ENCODE measurements around the gene LARP4B.
A peak's percentile ranks its signal among the peaks of the same experiment; 100 is the strongest.

Gene LARP4B

DNA sequence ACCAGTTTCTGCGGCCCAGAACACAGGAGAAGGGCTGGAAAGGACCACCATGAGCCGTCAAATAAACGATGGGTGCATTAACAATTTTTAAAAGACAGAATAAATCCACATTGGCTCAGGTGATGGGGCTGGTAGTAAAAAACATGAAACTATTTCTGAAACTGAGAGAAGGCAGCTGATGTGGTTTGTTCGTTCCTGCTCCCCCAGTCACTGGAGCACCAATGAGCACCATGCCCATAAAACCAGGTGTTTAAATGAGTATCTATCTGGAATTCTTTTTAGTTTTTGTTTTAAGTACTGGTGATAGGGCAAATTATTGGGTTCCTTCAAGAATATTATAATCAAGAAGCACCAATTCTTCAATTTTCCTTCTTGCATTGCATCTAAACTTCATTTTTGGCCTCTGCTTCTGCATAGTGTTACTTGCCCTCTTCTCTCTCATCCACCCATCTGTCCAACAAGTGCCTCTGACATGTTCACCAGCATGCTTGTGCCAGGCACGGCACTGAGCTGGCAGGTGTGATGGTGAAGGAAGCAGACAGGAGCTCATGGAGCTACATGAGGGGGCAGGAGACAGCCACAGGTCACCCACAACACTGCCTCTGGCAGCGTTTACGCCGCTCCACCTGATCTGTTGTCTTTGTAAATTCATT is 65.5 kb downstream of the LARP4B start:
- Histone ChIP-seq H3K9ac (ENCODE audit: insufficient read length) (no peak overlapping the region), H3K4me3 (no peak overlapping the region), H3K9me3 (ENCODE audit: low read depth, low read length) (no peaks in the 10 kb centered on the region), H3K36me3 (ENCODE audit: insufficient read depth, low read length) (peaks cover 15% of the 10 kb centered on the region; the same call in 1 of the 2 replicates), H3K27ac (no peak overlapping the region)
- TF ChIP-seq FOXP2 (optimal IDR thresholded peaks at IDR 0.05; ENCODE audit: control extremely low read depth, extremely low read length, insufficient read depth) (no peak), POLR2AphosphoS5 (IDR thresholded peaks at IDR 0.05; ENCODE audit: borderline replicate concordance, low read depth, low read length) (no peak), EZH2 (IDR thresholded peaks at IDR 0.05) (no peak)
- no peak for DNase-seq (ENCODE audit: low read depth, low spot score)

DNA sequence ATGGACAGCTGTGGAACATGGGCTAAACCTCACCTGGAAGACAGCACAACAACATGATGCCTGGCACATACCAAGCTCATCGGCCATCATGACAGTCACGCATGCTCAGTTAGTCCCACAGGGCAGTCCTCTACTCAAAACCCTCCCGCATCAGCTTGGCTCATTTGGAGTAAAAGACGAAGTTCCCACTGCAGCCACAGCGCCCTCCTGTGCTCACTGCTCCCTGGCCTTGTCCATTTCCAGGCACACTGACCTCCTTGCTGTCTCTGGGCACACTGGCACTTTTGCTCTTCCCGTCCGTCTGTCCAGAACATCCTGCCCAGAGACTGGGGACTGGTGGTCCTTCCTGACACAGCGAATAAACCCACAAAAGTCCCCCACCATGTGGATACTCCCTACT is 66.2 kb downstream of the LARP4B start:
- H3K9ac ChIP-seq (ENCODE audit: insufficient read length), result no peak overlapping the region
- peaks cover 22% of the 10 kb centered on the region; the same call in 1 of the 2 replicates for H3K36me3 ChIP-seq (ENCODE audit: insufficient read depth, low read length)
- TF ChIP-seq FOXP2 (optimal IDR thresholded peaks at IDR 0.05; ENCODE audit: control extremely low read depth, extremely low read length, insufficient read depth) (no peak), POLR2AphosphoS5 (IDR thresholded peaks at IDR 0.05; ENCODE audit: borderline replicate concordance, low read depth, low read length) (no peak), EZH2 (IDR thresholded peaks at IDR 0.05) (no peak)
- no peak for DNase-seq (ENCODE audit: low read depth, low spot score)
- H3K9me3 ChIP-seq (ENCODE audit: low read depth, low read length), result no peaks in the 10 kb centered on the region
- no peak overlapping the region for H3K4me3 ChIP-seq
- H3K27ac ChIP-seq, result no peak overlapping the region

DNA sequence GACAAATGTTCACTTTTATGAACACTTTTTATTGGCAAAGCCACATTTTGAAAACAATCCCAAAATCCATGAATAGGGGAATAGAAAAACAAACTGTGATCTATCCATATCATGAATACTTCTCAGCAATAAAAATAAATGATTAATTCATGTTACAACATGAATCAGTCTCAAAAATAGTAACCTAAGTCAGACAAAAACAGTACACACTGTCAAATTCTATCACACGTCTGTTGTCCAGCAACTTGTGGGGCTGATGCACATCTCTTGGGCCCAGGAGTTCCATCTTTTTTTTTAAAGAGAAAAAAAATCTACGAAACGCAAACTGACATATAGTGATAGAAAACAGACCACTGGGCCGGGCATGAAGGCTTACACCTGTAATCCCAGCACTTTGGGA is 71.0 kb downstream of the LARP4B start:
- H3K36me3 ChIP-seq (ENCODE audit: insufficient read depth, low read length), result peaks cover 29% of the 10 kb centered on the region

DNA sequence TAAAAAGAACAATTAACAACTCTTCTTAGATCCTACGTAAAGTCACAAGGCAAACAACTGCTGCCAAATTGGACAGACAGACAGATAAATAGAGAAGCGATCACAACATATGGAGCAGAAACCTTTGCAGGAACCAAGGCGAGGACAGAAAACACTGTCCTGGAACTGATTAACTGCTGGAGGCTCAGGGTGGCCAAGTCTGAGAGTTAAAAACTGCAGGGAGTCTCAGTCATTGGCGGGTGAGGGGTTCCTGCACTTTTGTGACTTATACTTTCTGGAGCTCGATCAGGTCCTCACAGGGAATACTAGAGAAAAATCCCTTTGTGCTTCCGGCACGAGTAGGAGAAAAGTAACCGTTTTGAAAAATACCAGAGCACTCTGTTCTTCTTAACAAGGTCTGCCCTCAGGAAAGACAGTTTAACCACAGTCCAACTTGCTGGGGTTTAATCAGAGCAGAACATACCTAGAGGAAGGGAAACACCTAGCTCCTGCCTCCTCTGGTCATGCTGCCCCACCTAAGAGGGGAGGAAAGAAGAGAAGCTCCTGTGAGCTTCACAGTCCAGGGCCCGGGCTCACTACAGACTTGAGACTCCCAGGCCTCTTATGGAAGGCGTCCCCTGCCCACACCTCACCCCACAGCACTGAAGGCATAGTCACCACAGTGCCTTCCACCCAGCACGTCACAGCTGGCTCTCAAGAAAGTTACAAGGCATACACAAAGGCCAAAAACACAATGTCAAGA is 74.9 kb downstream of the LARP4B start:
- Histone ChIP-seq H3K9ac (ENCODE audit: insufficient read length) (no peak overlapping the region), H3K9me3 (ENCODE audit: low read depth, low read length) (no peaks in the 10 kb centered on the region), H3K27ac (peak overlapping the region; percentile 36; the same call in 1 of the 2 replicates), H3K4me3 (no peak overlapping the region), H3K36me3 (ENCODE audit: insufficient read depth, low read length) (peaks cover 47% of the 10 kb centered on the region)
- DNase-seq (ENCODE audit: low read depth, low spot score), result no peak
- no peak for TF ChIP-seq FOXP2 (optimal IDR thresholded peaks at IDR 0.05; ENCODE audit: control extremely low read depth, extremely low read length, insufficient read depth)
- no peak for TF ChIP-seq POLR2AphosphoS5 (IDR thresholded peaks at IDR 0.05; ENCODE audit: borderline replicate concordance, low read depth, low read length)
- no peak for TF ChIP-seq EZH2 (IDR thresholded peaks at IDR 0.05)

More for the DNA sequence above, 71.0 kb downstream of the LARP4B start:
- Histone ChIP-seq H3K9me3 (ENCODE audit: low read depth, low read length) (no peaks in the 10 kb centered on the region), H3K4me3 (no peak overlapping the region), H3K9ac (ENCODE audit: insufficient read length) (no peak overlapping the region), H3K27ac (no peak overlapping the region)
- TF ChIP-seq POLR2AphosphoS5 (IDR thresholded peaks at IDR 0.05; ENCODE audit: borderline replicate concordance, low read depth, low read length) (no peak), EZH2 (IDR thresholded peaks at IDR 0.05) (no peak), FOXP2 (optimal IDR thresholded peaks at IDR 0.05; ENCODE audit: control extremely low read depth, extremely low read length, insufficient read depth) (no peak)
- DNase-seq (ENCODE audit: low read depth, low spot score), result no peak

DNA sequence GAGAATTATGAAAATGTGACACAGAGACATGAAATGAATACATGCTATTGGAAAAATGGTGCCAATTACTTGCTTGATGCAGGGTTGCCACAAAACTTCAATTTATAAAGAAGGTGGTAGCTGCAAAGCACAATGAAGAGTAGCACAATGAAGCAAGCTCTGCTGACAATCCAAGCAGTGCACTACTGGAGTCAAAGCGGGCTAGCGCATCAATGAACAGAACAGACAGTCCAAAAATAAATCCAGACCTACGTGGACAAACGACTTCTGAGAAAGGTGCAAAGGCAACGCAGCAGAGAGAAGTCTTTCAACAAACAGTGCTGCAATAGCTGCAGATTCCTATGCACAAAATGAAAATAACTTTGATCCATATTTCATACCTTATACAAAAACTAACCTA is 75.8 kb downstream of the LARP4B start:
- Histone ChIP-seq H3K4me3 (no peak overlapping the region), H3K36me3 (ENCODE audit: insufficient read depth, low read length) (peaks cover 44% of the 10 kb centered on the region), H3K9me3 (ENCODE audit: low read depth, low read length) (no peaks in the 10 kb centered on the region), H3K27ac (no peak overlapping the region), H3K9ac (ENCODE audit: insufficient read length) (no peak overlapping the region)
- TF ChIP-seq POLR2AphosphoS5 (IDR thresholded peaks at IDR 0.05; ENCODE audit: borderline replicate concordance, low read depth, low read length) (no peak), EZH2 (IDR thresholded peaks at IDR 0.05) (no peak), FOXP2 (optimal IDR thresholded peaks at IDR 0.05; ENCODE audit: control extremely low read depth, extremely low read length, insufficient read depth) (no peak)
- DNase-seq (ENCODE audit: low read depth, low spot score), result no peak

DNA sequence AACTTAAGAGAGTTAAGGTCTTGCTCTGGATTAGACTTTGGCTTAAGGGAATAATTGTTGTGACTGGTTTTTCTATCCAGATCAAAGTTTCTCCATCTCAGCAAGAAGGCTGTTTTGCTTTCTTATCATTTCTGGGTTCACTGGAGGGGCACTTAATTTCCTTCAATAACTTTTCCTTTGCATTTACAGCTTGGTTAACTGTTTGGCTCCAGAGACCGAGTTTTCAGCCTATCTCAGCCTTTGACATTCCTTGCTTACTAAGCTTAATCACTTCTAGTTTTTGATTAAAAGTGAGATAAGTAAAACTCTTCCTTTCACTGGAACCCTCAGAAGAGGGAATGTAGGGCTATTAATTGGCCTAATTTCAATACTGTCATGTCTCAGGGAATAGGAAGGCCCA is 76.4 kb downstream of the LARP4B start:
- no peak overlapping the region for H3K9ac ChIP-seq (ENCODE audit: insufficient read length)
- H3K4me3 ChIP-seq, result no peak overlapping the region
- no peaks in the 10 kb centered on the region for H3K9me3 ChIP-seq (ENCODE audit: low read depth, low read length)
- no peak for TF ChIP-seq EZH2 (IDR thresholded peaks at IDR 0.05)
- no peak for TF ChIP-seq FOXP2 (optimal IDR thresholded peaks at IDR 0.05; ENCODE audit: control extremely low read depth, extremely low read length, insufficient read depth)
- no peak for TF ChIP-seq POLR2AphosphoS5 (IDR thresholded peaks at IDR 0.05; ENCODE audit: borderline replicate concordance, low read depth, low read length)
- DNase-seq (ENCODE audit: low read depth, low spot score), result no peak
- H3K36me3 ChIP-seq (ENCODE audit: insufficient read depth, low read length), result peaks cover 42% of the 10 kb centered on the region
- H3K27ac ChIP-seq, result no peak overlapping the region

DNA sequence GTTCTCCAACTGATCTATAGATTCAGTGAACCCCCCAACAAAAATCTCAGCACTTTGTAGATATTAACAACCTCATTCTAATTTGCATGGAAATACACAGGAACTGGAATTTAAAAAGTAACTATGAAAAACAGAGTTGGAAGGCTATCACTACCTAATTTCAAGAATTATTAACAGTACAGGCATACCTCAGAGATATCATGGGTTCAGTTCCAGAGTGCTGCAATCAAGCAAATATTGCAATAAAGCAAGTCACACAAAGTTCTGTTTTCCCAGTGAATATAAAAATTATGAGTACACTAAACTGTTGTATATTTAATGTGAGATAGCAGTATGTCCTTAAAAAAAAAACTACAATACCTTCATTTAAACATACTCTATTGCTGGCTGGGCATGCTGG is 78.5 kb downstream of the LARP4B start:
- H3K27ac ChIP-seq, result no peak overlapping the region
- TF ChIP-seq POLR2AphosphoS5 (IDR thresholded peaks at IDR 0.05; ENCODE audit: borderline replicate concordance, low read depth, low read length), result no peak
- no peak for TF ChIP-seq EZH2 (IDR thresholded peaks at IDR 0.05)
- no peak for TF ChIP-seq FOXP2 (optimal IDR thresholded peaks at IDR 0.05; ENCODE audit: control extremely low read depth, extremely low read length, insufficient read depth)
- no peak overlapping the region for H3K9ac ChIP-seq (ENCODE audit: insufficient read length)
- peaks cover 46% of the 10 kb centered on the region for H3K36me3 ChIP-seq (ENCODE audit: insufficient read depth, low read length)
- no peaks in the 10 kb centered on the region for H3K9me3 ChIP-seq (ENCODE audit: low read depth, low read length)
- no peak for DNase-seq (ENCODE audit: low read depth, low spot score)
- H3K4me3 ChIP-seq, result no peak overlapping the region

DNA sequence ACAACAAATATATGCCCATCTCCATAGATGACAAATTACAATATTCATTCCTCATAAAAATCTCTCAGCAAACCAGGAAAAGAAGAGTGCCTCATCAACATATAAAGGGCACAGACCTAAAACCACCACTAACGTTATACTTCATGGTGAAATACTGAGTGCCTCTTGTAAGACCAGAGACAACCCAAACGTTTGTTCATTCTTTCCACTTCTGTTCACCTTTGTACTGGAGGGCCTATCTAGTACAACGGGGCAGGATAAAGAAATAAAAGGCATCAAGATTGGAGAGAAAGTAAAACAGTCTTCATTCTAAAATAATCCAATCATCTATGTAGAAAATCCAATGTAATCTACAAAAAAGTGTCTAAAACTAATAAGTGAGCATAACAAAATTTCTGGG is 79.1 kb downstream of the LARP4B start:
- no peak for DNase-seq (ENCODE audit: low read depth, low spot score)
- Histone ChIP-seq H3K4me3 (no peak overlapping the region), H3K36me3 (ENCODE audit: insufficient read depth, low read length) (peaks cover 46% of the 10 kb centered on the region), H3K9ac (ENCODE audit: insufficient read length) (no peak overlapping the region), H3K27ac (no peak overlapping the region), H3K9me3 (ENCODE audit: low read depth, low read length) (no peaks in the 10 kb centered on the region)
- TF ChIP-seq EZH2 (IDR thresholded peaks at IDR 0.05) (no peak), FOXP2 (optimal IDR thresholded peaks at IDR 0.05; ENCODE audit: control extremely low read depth, extremely low read length, insufficient read depth) (no peak), POLR2AphosphoS5 (IDR thresholded peaks at IDR 0.05; ENCODE audit: borderline replicate concordance, low read depth, low read length) (no peak)
